ENCODE data around the gene KCNK3. TPM values are rescaled to one million over a fixed set of nuclear protein-coding genes. Genes with fewer than 3 reads are reported as not detected.

KCNK3 gene
- total and polyA plus RNA-seq, 10 of the 15 experiments (the other 5 are each of a cell fraction or from before 2014, with no cell fraction given), result 0.13 TPM; not detected in 9

DNA sequence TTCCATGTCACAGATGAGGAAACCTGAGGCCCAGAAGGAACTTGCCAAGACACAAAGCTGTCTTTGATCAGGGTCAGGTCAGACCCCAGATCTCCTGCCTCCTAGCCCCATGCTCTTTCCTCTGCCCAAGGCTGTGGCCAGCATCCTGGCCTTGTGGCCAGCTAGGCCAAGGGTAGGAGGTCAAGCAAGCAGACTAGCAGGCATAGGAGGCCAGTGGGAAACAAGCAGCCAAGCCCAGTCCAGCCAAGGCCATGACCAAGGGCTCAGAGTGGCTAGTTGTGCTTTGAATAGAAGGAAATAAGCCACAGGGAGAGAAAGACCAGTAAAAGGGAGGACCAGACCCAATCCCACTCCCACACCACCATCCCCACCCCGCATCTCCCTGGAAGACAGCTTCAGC lies 30.4 kb downstream of the KCNK3 start (continued):
- TF ChIP-seq, protein P1, sequence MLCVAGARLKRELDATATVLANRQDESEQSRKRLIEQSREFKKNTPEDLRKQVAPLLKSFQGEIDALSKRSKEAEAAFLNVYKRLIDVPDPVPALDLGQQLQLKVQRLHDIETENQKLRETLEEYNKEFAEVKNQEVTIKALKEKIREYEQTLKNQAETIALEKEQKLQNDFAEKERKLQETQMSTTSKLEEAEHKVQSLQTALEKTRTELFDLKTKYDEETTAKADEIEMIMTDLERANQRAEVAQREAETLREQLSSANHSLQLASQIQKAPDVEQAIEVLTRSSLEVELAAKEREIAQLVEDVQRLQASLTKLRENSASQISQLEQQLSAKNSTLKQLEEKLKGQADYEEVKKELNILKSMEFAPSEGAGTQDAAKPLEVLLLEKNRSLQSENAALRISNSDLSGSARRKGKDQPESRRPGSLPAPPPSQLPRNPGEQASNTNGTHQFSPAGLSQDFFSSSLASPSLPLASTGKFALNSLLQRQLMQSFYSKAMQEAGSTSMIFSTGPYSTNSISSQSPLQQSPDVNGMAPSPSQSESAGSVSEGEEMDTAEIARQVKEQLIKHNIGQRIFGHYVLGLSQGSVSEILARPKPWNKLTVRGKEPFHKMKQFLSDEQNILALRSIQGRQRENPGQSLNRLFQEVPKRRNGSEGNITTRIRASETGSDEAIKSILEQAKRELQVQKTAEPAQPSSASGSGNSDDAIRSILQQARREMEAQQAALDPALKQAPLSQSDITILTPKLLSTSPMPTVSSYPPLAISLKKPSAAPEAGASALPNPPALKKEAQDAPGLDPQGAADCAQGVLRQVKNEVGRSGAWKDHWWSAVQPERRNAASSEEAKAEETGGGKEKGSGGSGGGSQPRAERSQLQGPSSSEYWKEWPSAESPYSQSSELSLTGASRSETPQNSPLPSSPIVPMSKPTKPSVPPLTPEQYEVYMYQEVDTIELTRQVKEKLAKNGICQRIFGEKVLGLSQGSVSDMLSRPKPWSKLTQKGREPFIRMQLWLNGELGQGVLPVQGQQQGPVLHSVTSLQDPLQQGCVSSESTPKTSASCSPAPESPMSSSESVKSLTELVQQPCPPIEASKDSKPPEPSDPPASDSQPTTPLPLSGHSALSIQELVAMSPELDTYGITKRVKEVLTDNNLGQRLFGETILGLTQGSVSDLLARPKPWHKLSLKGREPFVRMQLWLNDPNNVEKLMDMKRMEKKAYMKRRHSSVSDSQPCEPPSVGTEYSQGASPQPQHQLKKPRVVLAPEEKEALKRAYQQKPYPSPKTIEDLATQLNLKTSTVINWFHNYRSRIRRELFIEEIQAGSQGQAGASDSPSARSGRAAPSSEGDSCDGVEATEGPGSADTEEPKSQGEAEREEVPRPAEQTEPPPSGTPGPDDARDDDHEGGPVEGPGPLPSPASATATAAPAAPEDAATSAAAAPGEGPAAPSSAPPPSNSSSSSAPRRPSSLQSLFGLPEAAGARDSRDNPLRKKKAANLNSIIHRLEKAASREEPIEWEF (IDR thresholded peaks at IDR 0.05; ENCODE audit: insufficient replicate concordance, low read depth, low read length), result no peak
- TF ChIP-seq CEBPB (IDR thresholded peaks at IDR 0.05; ENCODE audit: borderline replicate concordance in 1 of 2, low read depth in 2 of 2, low read length in 2 of 2) (no peak), SMARCA5 (IDR thresholded peaks at IDR 0.05) (no peak), CHD4 (IDR thresholded peaks at IDR 0.05) (no peak), TCF12 (IDR thresholded peaks at IDR 0.05; ENCODE audit: low read depth, low read length) (no peak)
- TF ChIP-seq, protein P2, sequence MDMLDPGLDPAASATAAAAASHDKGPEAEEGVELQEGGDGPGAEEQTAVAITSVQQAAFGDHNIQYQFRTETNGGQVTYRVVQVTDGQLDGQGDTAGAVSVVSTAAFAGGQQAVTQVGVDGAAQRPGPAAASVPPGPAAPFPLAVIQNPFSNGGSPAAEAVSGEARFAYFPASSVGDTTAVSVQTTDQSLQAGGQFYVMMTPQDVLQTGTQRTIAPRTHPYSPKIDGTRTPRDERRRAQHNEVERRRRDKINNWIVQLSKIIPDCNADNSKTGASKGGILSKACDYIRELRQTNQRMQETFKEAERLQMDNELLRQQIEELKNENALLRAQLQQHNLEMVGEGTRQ (IDR thresholded peaks at IDR 0.05; ENCODE audit: borderline replicate concordance, low read depth, low read length), result no peak

DNA sequence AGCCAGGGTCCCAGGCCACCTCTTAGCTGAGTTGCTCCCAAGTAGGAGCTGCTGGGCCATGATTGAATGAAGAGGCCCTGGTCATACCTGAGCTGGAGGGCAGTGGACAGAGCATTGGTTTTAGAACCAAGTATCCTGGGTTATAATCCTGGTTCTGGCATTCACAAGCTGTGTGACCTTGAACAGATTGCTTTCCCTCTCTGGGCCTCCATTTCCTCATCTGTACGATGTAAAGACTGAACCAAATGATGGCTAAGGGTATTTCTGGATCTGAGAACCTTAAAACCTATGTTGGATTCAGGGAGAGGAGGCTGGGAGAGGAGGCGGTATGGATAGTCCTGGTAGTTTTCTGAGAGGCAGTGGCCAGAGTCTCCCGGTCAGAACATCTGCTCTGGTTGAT lies 31.0 kb downstream of the KCNK3 start:
- Histone ChIP-seq H3K4me1 (ENCODE audit: control insufficient read depth, insufficient read depth, low read length) (no peaks in the 10 kb centered on the region), H2AFZ (ENCODE audit: control insufficient read depth, low read depth, low read length) (no peak overlapping the region), H3K27me3 (replicated peaks in 1 of 2; ENCODE audit: control insufficient read depth in 2 of 2, insufficient read depth in 2 of 2, low read length in 1 of 2) (no peaks in the 10 kb centered on the region), H3K79me2 (ENCODE audit: control insufficient read depth, insufficient read depth, low read length) (no peaks in the 10 kb centered on the region), H3K36me3 (ENCODE audit: control insufficient read depth in 2 of 2, insufficient read depth in 2 of 2, low read length in 1 of 2) (no peaks in the 10 kb centered on the region), H3K4me3 (no peak overlapping the region), H3K27ac (ENCODE audit: control insufficient read depth, insufficient read depth) (no peak overlapping the region), H3K9me3 (replicated peaks; ENCODE audit: control insufficient read depth, insufficient read depth, low read length) (no peaks in the 10 kb centered on the region), H3K9ac (ENCODE audit: control insufficient read depth, insufficient read depth, low read length) (no peak overlapping the region), H3K4me2 (ENCODE audit: control insufficient read depth, insufficient read depth) (no peak overlapping the region), H4K20me1 (ENCODE audit: control insufficient read depth, insufficient read depth) (no peaks in the 10 kb centered on the region)
- in situ Hi-C loops (cut with MboI), result no loop called here
- ChIA-PET RAD21 (ENCODE audit: unreplicated experiment) (no interaction called here), POLR2A (no interaction called here), CTCF (interaction anchor here (1.1 kb wide), 1 partner anchor 146 kb away, joined by 3 read pairs; no protein-coding TSS in a partner anchor), SMC1A (ENCODE audit: uncharacterized antibody, unreplicated experiment) (no interaction called here)
- intact Hi-C loops (cut with micrococcal nuclease; ENCODE audit: unreplicated experiment), result no loop called here
- FAIRE-seq (no peak), ATAC-seq (no peak), DNase-seq (ENCODE audit: low read depth, low spot score) (no peak)
- WGBS (ENCODE audit: insufficient coverage, insufficient replicate concordance, low lambda C conversion rate, missing lambda C conversion rate), result 16% methylated on average over 3 of the region's 3 CpGs
- no TSS peak for BruUV-seq (replicated peaks)
- TF ChIP-seq SUPT20H (IDR thresholded peaks at IDR 0.05; ENCODE audit: borderline replicate concordance, control insufficient read depth, low read depth, low read length) (no peak), RUNX3 (IDR thresholded peaks at IDR 0.05; ENCODE audit: low read length) (no peak), STAT1 (conservative IDR thresholded peaks at IDR 0.05) (no peak), EP300 (IDR thresholded peaks at IDR 0.05; ENCODE audit: borderline replicate concordance in 1 of 2, control insufficient read depth in 1 of 2, low read depth in 2 of 2, low read length in 2 of 2) (no peak), TCF7 (IDR thresholded peaks at IDR 0.05; ENCODE audit: borderline replicate concordance) (no peak), ZNF24 (IDR thresholded peaks at IDR 0.05) (no peak), MYB (IDR thresholded peaks at IDR 0.05; ENCODE audit: borderline replicate concordance, low read depth, low read length) (no peak), RFX5 (IDR thresholded peaks at IDR 0.05; ENCODE audit: low read depth, low read length) (no peak), ZBED1 (IDR thresholded peaks at IDR 0.05; ENCODE audit: borderline replicate concordance) (no peak), HDAC2 (IDR thresholded peaks at IDR 0.05) (no peak), PML (IDR thresholded peaks at IDR 0.05; ENCODE audit: low read length) (no peak), CBX5 (IDR thresholded peaks at IDR 0.05; ENCODE audit: low read depth) (no peak)
- TF ChIP-seq, protein P3, sequence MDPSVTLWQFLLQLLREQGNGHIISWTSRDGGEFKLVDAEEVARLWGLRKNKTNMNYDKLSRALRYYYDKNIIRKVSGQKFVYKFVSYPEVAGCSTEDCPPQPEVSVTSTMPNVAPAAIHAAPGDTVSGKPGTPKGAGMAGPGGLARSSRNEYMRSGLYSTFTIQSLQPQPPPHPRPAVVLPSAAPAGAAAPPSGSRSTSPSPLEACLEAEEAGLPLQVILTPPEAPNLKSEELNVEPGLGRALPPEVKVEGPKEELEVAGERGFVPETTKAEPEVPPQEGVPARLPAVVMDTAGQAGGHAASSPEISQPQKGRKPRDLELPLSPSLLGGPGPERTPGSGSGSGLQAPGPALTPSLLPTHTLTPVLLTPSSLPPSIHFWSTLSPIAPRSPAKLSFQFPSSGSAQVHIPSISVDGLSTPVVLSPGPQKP (IDR thresholded peaks at IDR 0.05; ENCODE audit: low read depth, low read length), result no peak
